ENCODE data around the gene CREBBP. TPM values are rescaled to one million over a fixed set of nuclear protein-coding genes. Genes with fewer than 3 reads are reported as not detected.
"Not testable (repeated sequence)": the region's sequence is repeated elsewhere in the genome, so short reads cannot be mapped to it uniquely, and the experiment has no call there.

Gene CREBBP
- total RNA-seq, 1 donor from 2014 or later = 35.3 TPM

DNA sequence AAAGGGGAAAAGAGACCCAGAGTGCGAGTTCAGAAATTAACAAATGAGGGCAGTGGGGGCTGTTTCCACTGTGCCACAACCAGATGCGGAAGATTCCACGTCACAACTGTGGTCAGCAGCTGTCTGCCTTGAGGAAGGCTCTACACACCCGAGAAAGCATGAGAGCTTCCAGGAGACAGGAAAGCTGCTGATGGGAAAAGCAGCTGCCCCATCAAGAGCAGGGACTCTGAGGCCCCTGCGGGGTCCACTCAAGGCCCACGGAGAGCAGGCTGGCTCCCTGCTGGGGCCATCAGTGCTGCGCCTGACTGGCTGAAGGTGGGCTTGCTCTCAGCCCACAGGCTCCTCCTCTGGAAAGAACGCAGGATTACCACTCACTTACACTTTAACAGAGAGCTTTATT lies 148.3 kb downstream of the CREBBP start:
- intact Hi-C loops (cut with DNase I) = no loop called here
- peak; percentile 9 for DNase-seq

DNA sequence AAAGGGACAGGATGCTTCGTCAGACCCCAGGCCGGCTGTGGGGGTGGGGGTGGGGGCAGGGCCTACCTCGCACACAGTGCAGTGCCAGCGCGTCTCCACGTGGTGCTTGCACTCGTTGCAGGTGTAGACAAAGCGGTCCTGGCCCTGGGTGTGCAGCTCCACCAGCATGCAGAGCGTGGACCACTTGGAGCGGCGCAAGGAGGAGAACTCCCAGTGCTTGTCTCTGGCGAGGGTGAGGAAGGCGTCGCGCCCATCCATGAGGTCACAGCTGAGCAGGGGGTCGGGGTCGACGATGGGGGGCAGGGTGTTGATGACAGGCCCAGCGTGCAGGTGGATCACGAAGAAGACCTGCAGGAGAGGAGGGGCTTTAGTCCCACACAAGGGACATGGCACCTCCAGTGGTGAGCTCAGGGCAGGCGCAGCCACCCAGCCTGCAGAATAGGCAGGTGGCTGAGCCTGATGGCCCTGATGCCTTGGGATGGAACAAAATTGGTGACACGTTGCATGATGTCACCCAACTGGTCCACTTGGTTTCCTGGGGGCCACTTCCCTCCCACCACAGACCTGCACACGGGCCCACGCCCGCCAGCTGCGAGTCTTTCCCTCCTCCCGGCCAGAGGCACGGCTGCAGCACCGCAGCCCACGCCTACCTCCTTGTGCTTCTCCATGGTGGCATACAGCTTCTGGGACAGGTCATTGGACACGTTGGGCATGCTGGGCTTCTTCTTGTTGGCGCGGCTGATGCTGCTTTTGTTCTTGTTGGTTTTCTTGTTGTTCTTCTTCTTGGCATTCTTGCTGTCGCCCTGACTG lies 149.2 kb downstream of the CREBBP start:
- ATAC-seq (ENCODE audit: poor library complexity) = no peak
- DNase-seq = peak; percentile 26
- intact Hi-C loops (cut with DNase I) = no loop called here

More for the DNA sequence above, 148.3 kb downstream of the CREBBP start:
- ATAC-seq (ENCODE audit: poor library complexity) = no peak

DNA sequence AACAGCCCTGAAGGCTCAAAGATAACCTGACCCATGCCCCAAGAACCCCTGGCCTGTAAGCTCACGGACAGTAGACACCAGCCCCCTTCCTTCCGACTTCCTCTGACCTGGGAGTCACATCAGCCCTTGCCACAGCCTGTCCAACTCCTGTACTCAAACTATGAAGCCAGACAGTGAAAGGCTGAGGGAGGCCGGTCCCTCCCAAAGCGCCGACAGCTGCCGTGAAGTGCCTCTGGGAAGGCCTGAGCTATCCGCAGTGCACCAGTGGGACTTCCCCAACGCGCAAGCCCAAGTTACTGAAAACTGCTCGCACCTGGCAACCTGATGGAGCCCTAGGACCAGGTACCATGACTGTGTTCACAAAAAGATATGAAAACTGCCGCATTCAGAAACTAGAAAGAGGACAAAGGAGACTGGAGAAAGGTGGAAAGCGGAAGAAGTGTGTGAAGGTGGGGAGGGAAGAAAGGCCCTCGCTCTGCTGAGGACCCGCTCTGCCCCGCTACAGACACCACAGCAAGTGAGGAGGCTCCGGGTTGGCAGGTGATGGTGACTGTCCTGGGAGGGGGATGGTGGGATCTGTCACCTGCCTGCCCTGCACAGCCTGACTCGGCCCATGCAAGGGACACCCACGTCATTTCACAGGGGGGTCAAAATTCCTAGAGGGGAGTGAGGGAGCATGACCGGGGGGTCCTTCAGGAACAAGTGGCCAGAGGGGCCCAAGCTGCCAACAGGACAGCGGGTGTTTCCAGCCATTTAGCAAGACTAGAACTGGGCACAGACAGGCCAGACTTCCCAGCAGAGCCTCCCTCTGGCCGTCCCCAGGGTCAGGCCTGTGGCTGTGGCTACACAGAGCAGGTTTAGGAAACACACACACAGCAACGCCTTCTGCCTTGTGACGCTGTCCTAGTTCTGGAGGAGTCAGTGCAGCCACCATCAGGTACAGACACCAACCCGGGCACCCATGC lies 150.1 kb downstream of the CREBBP start:
- ATAC-seq (ENCODE audit: poor library complexity) = no peak
- peak; percentile 32 for DNase-seq
- intact Hi-C loops (cut with DNase I) = no loop called here

DNA sequence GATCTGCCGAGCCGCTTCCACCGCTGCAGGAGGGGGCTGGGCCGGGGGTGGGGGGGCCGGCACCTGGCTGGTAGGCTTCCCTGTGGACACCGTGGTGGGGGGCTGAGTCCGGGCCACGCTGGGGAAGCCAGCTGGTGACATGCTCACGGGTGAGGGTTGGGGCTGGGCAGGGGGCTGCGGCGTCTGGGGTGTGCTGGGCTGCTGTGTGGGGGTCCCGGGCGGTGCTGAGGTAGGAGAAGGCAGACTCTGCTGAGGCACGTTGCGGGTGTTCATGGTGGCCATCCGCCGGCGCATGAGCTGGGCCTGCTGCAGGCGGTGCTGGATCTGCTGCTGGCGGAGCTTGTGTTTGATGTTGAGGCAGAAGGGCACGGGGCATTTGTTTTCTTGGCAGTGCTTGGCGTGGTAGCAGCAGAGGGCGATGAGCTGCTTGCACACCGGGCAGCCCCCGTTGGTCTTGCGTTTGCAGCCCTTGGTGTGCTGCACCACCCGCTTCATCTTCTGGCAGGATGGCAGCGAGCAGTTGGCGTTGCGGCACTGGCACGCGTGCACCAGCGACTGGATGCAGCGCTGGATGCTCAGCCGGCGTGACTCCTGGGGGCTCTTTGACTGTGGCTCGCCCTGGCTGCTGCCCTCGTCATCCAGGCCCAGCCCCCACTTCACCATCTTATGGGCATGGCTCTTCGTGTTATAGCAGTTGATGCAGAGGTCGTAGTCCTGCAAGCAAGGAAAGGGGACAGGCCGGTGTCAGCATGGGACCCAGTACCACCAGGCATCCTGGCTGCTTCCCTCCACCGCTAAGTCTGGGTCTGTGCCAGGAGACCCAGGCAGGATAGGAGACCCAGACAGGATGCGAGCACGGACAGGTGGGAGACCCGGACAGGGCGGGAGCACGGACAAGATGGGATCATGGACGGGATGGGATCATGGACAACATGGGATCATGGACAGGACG lies 151.1 kb downstream of the CREBBP start:
- intact Hi-C loops (cut with DNase I) = no loop called here
- peak; percentile 6 for ATAC-seq (ENCODE audit: poor library complexity)

DNA sequence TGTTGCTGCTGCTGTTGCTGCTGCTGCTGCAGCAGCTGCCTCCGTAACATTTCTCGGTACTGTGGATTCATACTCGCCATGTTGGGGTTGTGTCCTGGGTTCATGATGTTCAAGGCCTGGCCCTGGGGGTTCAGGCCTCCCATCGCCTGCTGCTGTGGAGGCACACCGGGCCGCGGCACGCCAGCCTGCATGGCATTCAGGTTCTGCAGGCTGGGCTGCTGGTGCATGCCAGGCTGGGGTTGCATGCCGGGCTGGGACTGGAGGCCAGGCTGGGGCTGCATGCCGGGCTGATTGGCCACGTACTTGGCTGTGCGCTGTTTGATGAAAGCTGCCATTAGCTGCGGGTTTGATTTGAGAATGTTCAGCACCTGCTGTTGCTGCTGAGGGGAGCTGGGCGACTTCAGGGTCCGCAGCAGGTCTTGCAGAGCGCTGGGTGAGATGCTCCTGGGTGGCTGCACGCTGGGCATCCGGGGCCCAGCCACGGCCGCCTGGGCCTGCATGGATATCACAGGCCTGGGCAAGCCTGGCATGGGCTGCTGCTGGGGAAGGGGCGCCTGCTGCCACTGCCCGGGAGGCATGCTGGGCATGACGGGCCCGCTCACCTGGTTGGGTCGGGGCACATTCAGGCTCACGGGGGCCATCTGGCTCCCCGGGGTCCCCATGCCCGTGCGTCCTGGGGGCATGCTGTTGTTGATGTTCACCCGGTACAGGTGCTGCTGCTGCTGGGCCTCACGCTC lies 151.9 kb downstream of the CREBBP start:
- peak; percentile 33 for DNase-seq
- no peak for ATAC-seq (ENCODE audit: poor library complexity)
- intact Hi-C loops (cut with DNase I) = no loop called here

More for the DNA sequence above, 151.1 kb downstream of the CREBBP start:
- peak; percentile 39 for DNase-seq

DNA sequence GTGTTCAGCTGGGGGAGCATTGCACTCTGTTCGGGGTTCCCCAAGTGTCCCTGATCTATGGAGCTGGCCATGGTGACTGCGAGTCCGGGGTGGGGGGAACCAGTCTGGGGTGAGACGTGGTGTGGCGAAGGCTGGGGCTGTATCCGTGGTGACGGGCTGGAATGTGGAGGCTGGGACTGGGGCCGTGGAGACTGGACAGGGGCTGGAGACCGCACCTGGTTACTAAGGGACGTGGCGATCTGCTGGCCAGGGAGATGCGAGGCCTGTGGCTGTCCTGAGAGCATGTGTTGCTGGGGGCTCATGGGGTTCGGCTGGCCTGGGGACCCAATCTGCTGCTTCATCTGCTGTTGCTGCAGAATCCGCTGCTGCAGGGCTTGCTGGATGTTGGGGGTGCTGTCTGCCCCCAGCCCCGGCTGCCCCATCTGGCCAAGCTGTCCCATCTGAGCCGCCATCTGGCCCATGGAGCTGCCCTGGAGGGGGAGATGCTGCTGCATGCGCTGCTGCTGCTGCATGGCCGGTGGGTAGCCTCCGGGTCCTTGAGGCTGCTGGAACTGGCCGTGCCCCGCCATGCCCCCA lies 152.6 kb downstream of the CREBBP start:
- intact Hi-C loops (cut with DNase I) = no loop called here
- ATAC-seq (ENCODE audit: poor library complexity) (no peak), DNase-seq (peak; percentile 37)

DNA sequence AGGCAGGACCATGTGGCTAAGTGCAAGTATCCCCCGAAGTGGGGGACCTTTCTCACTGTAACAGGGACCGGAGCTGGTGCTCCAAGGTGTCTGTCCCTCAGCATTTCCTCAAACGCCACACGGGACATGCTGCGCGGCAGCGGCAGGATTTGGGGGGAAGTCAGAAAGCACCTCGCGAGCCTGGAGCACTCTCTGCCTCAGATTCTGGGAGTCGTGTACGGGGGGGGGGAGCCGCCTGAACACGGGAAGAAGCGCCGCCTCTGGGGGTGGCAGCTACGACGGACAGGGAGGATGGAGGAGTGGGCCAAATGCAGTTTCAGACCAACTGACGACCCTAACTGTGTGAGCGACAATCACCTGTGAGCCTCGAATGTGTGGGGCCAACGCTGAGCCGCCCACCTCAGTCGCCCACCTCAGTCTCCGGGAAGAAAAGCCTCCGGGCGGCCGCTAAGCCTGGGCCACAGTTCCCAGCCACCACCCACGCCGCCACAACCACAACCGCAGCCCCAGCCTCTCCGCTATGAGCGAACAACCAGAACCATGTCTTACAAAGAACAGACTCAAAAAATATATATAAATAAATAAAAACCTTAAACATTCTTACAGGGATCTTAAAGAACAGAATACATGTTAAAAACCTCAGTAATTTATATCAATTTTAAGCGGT lies 154.4 kb downstream of the CREBBP start:
- DNase-seq (peak; percentile 29), ATAC-seq (ENCODE audit: poor library complexity) (no peak)
- intact Hi-C loops (cut with DNase I) = no loop called here

DNA sequence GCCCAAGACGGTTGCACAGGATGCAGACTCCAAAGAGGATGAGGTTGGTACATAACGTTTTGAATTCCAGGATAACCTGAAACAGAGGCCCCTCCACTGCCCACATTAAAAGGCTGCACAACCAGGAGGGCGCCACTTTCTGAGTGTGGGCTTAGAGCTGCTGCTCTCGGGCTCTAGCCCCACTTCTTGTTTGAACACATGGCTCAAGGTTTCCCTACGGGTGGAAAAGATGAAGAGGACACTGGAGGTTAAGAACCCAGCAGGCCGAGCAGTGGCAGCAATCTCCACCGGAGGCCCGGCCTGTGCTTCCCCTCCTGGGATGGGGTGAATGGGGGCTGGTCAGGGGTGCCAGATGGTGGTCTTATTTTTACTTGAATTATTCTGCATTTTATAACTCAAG lies 155.2 kb downstream of the CREBBP start:
- peak; percentile 27 for DNase-seq
- intact Hi-C loops (cut with DNase I) = no loop called here
- no peak for ATAC-seq (ENCODE audit: poor library complexity)

DNA sequence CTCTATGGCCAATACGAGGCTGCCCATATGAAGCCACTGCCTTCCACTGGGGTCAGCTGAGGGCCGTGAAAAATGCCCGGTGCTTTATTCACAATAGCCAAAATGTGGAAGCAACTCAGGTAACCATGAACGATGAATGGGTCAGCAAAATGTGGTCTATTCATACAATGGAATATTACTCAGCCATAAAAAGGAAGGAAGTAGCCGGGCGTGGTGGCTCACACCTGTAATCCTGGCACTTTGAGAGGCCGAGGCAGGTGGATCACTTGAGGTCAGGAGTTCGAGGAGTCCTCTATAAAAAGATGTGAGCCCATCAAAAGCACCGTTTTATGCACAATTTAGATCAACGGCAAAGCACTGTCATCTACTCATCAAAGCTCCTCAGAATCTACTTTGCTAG lies 158.0 kb downstream of the CREBBP start:
- intact Hi-C loops (cut with DNase I) = no loop called here
- ATAC-seq (ENCODE audit: poor library complexity) (no peak), DNase-seq (peak; percentile 9)

DNA sequence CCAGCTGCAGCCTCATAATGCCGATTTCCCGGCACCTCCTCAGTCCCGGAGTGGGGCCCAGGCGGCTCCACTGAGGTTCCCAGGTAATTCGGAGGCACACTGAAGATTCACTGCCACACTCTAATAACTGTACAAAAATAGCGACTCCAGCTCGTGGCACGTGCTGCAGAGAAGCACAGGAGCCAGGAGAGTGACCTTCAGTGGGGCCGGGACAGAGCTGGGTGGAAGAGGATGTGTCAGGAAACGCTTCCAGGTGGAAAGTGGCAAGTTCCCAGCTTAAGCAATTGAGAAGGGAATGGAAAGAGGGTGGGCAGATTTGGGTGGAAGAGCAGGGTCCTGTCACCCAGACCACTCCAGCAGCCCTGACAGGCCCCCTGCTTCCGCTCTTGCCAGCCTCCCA lies 160.1 kb downstream of the CREBBP start:
- ATAC-seq (ENCODE audit: poor library complexity) = peak; percentile 17
- no peak for DNase-seq
- intact Hi-C loops (cut with DNase I) = no loop called here

DNA sequence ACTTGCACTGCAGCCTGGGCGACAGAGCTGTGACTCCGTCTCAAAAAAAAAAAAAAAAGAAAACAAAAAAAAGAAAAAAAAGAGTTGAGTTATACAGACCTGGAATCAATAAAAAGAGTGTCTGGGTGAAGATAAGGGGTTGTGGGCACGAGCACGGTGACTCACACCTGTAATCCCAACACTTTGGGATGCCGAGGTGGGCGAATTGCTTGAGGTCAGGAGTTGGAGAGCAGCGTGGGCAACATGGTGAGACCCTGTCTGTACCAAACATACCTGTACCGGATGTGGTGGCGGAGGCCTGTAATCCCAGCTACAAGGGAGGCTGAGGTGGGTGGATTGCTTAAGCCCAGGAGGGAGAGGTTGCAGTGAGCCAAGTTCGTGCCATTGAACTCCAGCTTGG lies 161.9 kb downstream of the CREBBP start:
- DNase-seq (no peak), ATAC-seq (ENCODE audit: poor library complexity) (no peak)
- intact Hi-C loops (cut with DNase I) = no loop called here

DNA sequence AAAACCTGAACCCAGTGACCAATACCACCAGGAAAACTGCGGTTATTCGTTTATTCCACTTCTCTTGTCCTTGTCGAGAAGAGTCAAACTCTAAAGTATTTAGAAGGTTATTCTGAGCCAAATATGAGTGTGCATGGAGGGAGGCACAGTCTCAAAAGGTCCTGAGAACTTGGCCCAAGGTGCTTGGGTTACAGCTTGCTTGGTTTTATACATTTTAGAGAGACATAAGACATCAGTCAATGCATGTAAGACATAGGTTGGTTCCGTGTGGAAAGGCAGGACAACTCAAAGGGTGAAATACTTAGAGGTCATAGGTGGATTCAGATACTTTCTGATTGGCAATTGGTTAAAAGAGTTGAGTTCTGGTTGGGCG lies 162.5 kb downstream of the CREBBP start:
- no peak for DNase-seq
- intact Hi-C loops (cut with DNase I) = no loop called here
- no peak for ATAC-seq (ENCODE audit: poor library complexity)

DNA sequence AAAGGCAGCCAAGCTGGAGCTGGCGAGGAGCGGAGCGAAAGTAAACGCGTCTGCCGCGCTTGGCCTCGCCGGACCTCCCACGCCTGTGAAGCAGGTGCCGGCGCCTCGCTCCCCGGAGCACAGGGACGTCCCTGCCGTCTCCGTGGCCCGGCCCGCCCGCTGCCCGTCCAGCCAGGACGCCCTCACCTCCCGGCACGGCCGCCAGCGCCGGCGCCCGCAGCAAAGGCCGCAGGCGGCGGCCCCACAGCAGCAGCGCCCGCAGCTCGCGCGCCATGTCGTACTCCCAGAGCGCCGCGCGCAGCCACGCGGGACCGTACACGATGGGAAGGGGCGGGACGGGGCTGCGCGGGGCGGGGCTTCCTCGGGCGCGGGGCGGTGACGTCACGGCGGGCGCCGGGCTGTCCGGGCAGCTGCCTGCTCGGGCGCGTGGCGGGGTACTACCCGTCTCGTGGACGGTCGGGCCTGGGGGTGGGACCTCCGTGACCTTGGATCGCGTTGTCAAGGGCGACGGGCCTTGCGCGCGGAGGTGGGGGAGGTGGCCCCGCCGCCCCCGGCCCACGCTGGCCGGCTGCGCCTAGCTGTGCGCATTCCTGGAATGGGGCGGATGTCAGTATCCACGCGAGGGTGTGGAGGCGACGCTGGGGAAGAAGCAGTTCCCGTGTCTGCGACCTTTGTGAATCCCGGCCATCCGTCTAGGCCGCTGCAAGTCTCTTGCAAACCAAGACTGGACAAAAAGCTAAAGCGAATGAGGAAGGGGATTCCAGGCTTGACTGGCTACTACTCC lies 163.1 kb downstream of the CREBBP start, which contains the start of gene TRAP1:
Gene TRAP1 (minus strand): TSS at position 290 of the 784 bp plus-strand sequence. CDS start 16 bp downstream, at position 274.
- ATAC-seq (ENCODE audit: poor library complexity) = peak; percentile 98
- intact Hi-C loops (cut with DNase I) = no loop called here
- DNase-seq = peak; percentile 94

DNA sequence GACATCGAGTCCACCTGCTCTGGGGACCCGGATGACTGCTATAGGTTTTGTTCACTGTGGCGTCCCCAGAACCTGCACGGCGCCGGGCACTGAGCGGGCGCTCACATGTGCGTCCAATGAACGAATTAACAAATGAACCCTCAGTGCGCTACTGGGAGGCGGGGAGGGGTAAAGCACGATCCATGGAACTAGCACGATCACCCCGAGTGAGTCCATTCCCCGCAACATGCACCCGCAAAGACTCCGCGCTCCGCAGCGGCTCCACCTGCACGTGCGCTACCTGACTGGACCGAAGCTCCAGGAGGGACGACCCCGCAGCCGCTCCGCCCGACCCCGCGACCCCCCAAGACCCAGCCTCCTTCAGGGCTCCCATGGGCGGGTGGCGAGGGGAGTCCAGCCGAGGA lies 163.7 kb downstream of the CREBBP start:
- ATAC-seq (ENCODE audit: poor library complexity) (peak; percentile 2), DNase-seq (no peak)
- intact Hi-C loops (cut with DNase I) = no loop called here

DNA sequence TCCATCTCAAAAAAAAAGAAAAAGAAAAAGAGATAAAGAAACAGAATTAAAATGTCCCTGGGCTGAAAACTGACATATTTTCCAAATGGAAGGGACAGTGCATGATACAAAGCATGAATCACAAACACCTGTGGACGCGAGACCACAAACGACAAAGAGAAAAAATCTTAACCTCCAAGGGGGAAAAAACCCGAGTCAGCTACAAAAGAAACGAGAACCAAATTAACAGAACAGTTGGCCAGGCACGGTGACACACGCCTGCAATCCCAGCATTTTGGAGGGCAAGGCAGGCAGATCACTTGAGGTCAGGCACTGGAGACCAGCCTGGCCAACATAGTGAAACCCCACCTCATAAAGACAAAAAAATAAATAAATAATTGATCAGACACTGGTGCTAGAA lies 165.1 kb downstream of the CREBBP start:
- DNase-seq = peak; percentile 2
- intact Hi-C loops (cut with DNase I) = no loop called here

DNA sequence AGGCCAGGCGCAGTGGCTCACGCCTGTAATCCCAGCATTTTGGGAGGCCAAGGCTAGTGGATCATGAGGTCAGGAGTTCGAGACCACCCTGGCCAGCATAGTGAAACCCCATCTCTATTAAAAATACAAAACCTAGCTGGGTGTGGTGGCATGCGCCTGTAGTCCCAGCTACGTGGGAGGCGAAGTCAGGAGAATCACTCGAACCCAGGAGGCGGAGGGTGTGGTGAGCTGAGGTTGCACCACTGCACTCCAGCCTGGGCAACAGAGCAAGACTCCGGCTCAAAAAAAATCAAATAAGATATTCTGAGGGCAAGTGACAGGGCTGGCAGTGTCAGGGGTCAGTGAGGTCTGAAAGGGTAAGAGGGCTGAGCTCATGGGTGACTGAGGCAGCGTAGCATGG lies 166.1 kb downstream of the CREBBP start:
- intact Hi-C loops (cut with DNase I); ATAC-seq (ENCODE audit: poor library complexity): not testable (repeated sequence)
- peak; percentile 10 for DNase-seq

More for the DNA sequence above, 165.1 kb downstream of the CREBBP start:
- no peak for ATAC-seq (ENCODE audit: poor library complexity)
